IMR-90 (cell line): Measurements from ENCODE around the gene IGF2BP1. TPM values are rescaled to one million over a fixed set of nuclear protein-coding genes. Genes with fewer than 3 reads are reported as not detected.

Source experiments
- ATAC-seq: fragments of 200-7000 bp; cut with Tn5 transposase; 2 replicates; pipeline ENCODE4 v1.9.1; 2020; ENCODE audit warnings: low read depth, mild to moderate bottlenecking, moderate library complexity
- BruUV-seq: library from RNA; stranded (reverse); fragments of 400-500 nt; replicated peaks from 2 replicates; lab custom pipeline; 2021; lab: Mats Ljungman, UMichigan
- CTCF ChIA-PET: fragments of 300-600 bp; formaldehyde crosslinking; extraction: SDS; loops from one replicate; lab custom pipeline; 2021; ENCODE audit warnings: antibody characterized with exemption; lab: Yijun Ruan, JAX
- POLR2A ChIA-PET: fragments of 300-600 bp; sonication (Branson Sonifier 250); formaldehyde crosslinking; loops from one replicate; lab custom pipeline; 2022; ENCODE audit warnings: antibody characterized with exemption; ENCODE audit not compliant: unreplicated experiment; lab: Charles Lee
- DNase-seq: peaks from one replicate; pipeline ENCODE4 v3.0.0; 2013
- H2AFZ ChIP-seq: replicated peaks from 2 replicates; pipeline ENCODE3; 2013; ENCODE audit warnings: low read length, mild to moderate bottlenecking; ENCODE audit not compliant: poor library complexity
- H2AK5ac ChIP-seq: 2 replicates; pipeline ENCODE4 v1.6.1; 2013; ENCODE audit warnings: low read depth, low read length, inconsistent platforms
- H2AK9ac ChIP-seq: replicated peaks from 2 replicates; pipeline ENCODE3; 2013; ENCODE audit warnings: mild to moderate bottlenecking, low read depth, low read length, moderate library complexity; ENCODE audit not compliant: poor library complexity
- H2BK120ac ChIP-seq: 2 replicates; pipeline ENCODE4 v1.6.1; 2013; ENCODE audit warnings: low read depth, low read length, inconsistent platforms
- H2BK15ac ChIP-seq: 3 replicates; pipeline ENCODE4 v1.6.1; 2013; ENCODE audit warnings: low read depth, low read length, inconsistent platforms
- H2BK20ac ChIP-seq: 2 replicates; pipeline ENCODE4 v1.6.1; 2013; ENCODE audit warnings: low read depth, mild to moderate bottlenecking, inconsistent platforms, low read length, moderate library complexity
- H2BK5ac ChIP-seq: 2 replicates; pipeline ENCODE4 v1.6.1; 2013; ENCODE audit warnings: mild to moderate bottlenecking, low read depth, low read length, inconsistent platforms; ENCODE audit not compliant: poor library complexity, severe bottlenecking
- H3K14ac ChIP-seq: replicated peaks from 2 replicates; pipeline ENCODE4 v1.6.1; 2013; ENCODE audit warnings: low read depth, low read length, inconsistent platforms
- H3K18ac ChIP-seq: 2 replicates; pipeline ENCODE4 v1.6.1; 2013; ENCODE audit warnings: low read depth, low read length, control low read depth
- H3K23ac ChIP-seq: 2 replicates; pipeline ENCODE4 v1.6.1; 2013; ENCODE audit warnings: low read depth, low read length, inconsistent platforms
- H3K27ac ChIP-seq: 2 replicates; pipeline ENCODE4 v1.5.1; 2013; ENCODE audit warnings: mild to moderate bottlenecking, control low read depth, low read length; ENCODE audit not compliant: insufficient read depth
- H3K27me3 ChIP-seq: 2 replicates; pipeline ENCODE4 v1.6.1; 2013; ENCODE audit warnings: low read length; ENCODE audit not compliant: control insufficient read depth, insufficient read depth
- H3K36me3 ChIP-seq: 2 replicates; pipeline ENCODE4 v1.6.1; 2013; ENCODE audit warnings: low read length, mixed read lengths; ENCODE audit not compliant: control insufficient read depth, insufficient read depth
- H3K4ac ChIP-seq: 2 replicates; pipeline ENCODE4 v1.6.1; 2013; ENCODE audit warnings: low read depth, low read length, inconsistent platforms
- H3K4me1 ChIP-seq: 2 replicates; pipeline ENCODE4 v1.6.1; 2013; ENCODE audit warnings: low read length, mixed read lengths; ENCODE audit not compliant: control insufficient read depth, insufficient read depth
- H3K4me2 ChIP-seq: 2 replicates; pipeline ENCODE4 v1.6.1; 2013; ENCODE audit warnings: low read depth, mild to moderate bottlenecking, control low read depth, low read length, moderate library complexity
- H3K4me3 ChIP-seq: 2 replicates; pipeline ENCODE4 v1.5.1; 2013; ENCODE audit warnings: low read depth, mild to moderate bottlenecking, control low read depth, low read length, moderate library complexity; ENCODE audit not compliant: insufficient read depth
- H3K56ac ChIP-seq: 2 replicates; pipeline ENCODE4 v1.6.1; 2013; ENCODE audit warnings: low read length, inconsistent platforms; ENCODE audit not compliant: insufficient read depth; ENCODE audit errors: extremely low read depth
- H3K79me1 ChIP-seq, 2 experiments: 2 replicates each; pipeline ENCODE4 v1.6.1; 2013; ENCODE audit warnings: low read length in 2 of 2, inconsistent platforms in 1 of 2, low read depth in 1 of 2
- H3K9ac ChIP-seq: 2 replicates; pipeline ENCODE4 v1.6.1; 2013; ENCODE audit warnings: low read depth, low read length, control low read depth
- H3K9me1 ChIP-seq: 2 replicates; pipeline ENCODE4 v1.6.1; 2013; ENCODE audit warnings: low read length, inconsistent platforms; ENCODE audit not compliant: insufficient read depth
- H3K9me3 ChIP-seq: 2 replicates; pipeline ENCODE4 v1.6.1; 2013; ENCODE audit warnings: low read length; ENCODE audit not compliant: control insufficient read depth, insufficient read depth
- H4K20me1 ChIP-seq: 2 replicates; pipeline ENCODE4 v1.6.1; 2013; ENCODE audit warnings: low read length, inconsistent platforms; ENCODE audit not compliant: insufficient read depth
- H4K5ac ChIP-seq: 2 replicates; pipeline ENCODE4 v1.6.1; 2013; ENCODE audit warnings: mild to moderate bottlenecking, low read depth, low read length, control low read depth
- H4K8ac ChIP-seq, 2 experiments: 2 replicates each; pipeline ENCODE4 v1.6.1; 2013; ENCODE audit warnings: low read depth in 2 of 2, low read length in 2 of 2, control low read depth in 1 of 2, inconsistent platforms in 1 of 2
- H4K91ac ChIP-seq: 2 replicates; pipeline ENCODE4 v1.6.1; 2013; ENCODE audit warnings: low read depth, low read length, inconsistent platforms; ENCODE audit not compliant: insufficient read depth
- BHLHE40 ChIP-seq: fragments of 150-350 bp; IDR thresholded peaks from 2 replicates; pipeline ENCODE4 v1.6.1; 2016; ENCODE audit warnings: mild to moderate bottlenecking, low read depth, low read length
- CEBPB ChIP-seq: IDR thresholded peaks from 2 replicates; pipeline ENCODE4 v1.6.1; 2012; ENCODE audit warnings: low read depth, low read length, improper control_type of control experiment
- CHD1 ChIP-seq: IDR thresholded peaks from 2 replicates; pipeline ENCODE4 v1.6.1; 2012; ENCODE audit warnings: low read depth, low read length, improper control_type of control experiment
- FOS ChIP-seq: fragments of 150-350 bp; IDR thresholded peaks from 2 replicates; pipeline ENCODE4 v1.6.1; 2016; ENCODE audit warnings: low read depth, low read length
- MAFK ChIP-seq: IDR thresholded peaks from 2 replicates; pipeline ENCODE4 v1.6.1; 2012; ENCODE audit warnings: low read depth, low read length, improper control_type of control experiment
- MAZ ChIP-seq: IDR thresholded peaks from 2 replicates; pipeline ENCODE4 v1.6.1; 2012; ENCODE audit warnings: low read depth, mild to moderate bottlenecking, low read length, improper control_type of control experiment, moderate library complexity, borderline replicate concordance
- MXI1 ChIP-seq: IDR thresholded peaks from 2 replicates; pipeline ENCODE4 v1.6.1; 2012; ENCODE audit warnings: low read depth, mild to moderate bottlenecking, low read length, moderate library complexity, borderline replicate concordance
- NFE2L2 ChIP-seq: fragments of 150-350 bp; IDR thresholded peaks from 2 replicates; pipeline ENCODE4 v1.6.1; 2016; ENCODE audit warnings: low read depth, mild to moderate bottlenecking, low read length
- POLR2A ChIP-seq: IDR thresholded peaks from 2 replicates; pipeline ENCODE4 v1.6.1; 2012; ENCODE audit warnings: mild to moderate bottlenecking, low read depth, low read length
- RAD21 ChIP-seq: IDR thresholded peaks from 2 replicates; pipeline ENCODE4 v1.6.1; 2012; ENCODE audit warnings: low read length, improper control_type of control experiment
- RCOR1 ChIP-seq: IDR thresholded peaks from 2 replicates; pipeline ENCODE4 v1.6.1; 2012; ENCODE audit warnings: mild to moderate bottlenecking, low read length, improper control_type of control experiment; ENCODE audit not compliant: insufficient replicate concordance
- RFX5 ChIP-seq: IDR thresholded peaks from 2 replicates; pipeline ENCODE4 v1.8.0; 2012; ENCODE audit warnings: low read depth, mild to moderate bottlenecking, low read length, moderate library complexity
- SMC3 ChIP-seq: fragments of 150-350 bp; IDR thresholded peaks from 2 replicates; pipeline ENCODE4 v1.6.1; 2016; ENCODE audit warnings: low read depth, mild to moderate bottlenecking, antibody characterized with exemption, low read length, moderate library complexity
- WGBS, 2 experiments: methylation state at CpG; one replicate each; pipeline versions ENCODE4 v1.1.5 to v1.1.7; 2013; ENCODE audit warnings: missing lambda C conversion rate in 2 of 2; ENCODE audit not compliant: insufficient read length in 1 of 2; ENCODE audit errors: extremely low coverage in 2 of 2; 5-methylcytosine and 5-hydroxymethylcytosine counted together
- dilution Hi-C: fragments of 300-500 bp; cut with HindIII; formaldehyde crosslinking; loops from one replicate; pipeline ENCODE4 v1.14.3; 2018; ENCODE audit warnings: low sequenced_read_pairs; ENCODE audit not compliant: unreplicated experiment
- in situ Hi-C: fragments of 300-500 bp; cut with MboI; formaldehyde crosslinking; loops from 3 replicates; pipeline ENCODE4 v1.14.3; 2019; ENCODE audit warnings: low sequenced_read_pairs, inconsistent platforms, mixed read lengths
- intact Hi-C: fragments of 100-400 bp; cut with micrococcal nuclease; formaldehyde crosslinking; loops from 2 replicates; pipeline ENCODE4 v1.10.0; 2022
- polyA plus RNA-seq, 3 experiments: library from polyadenylated mRNA; depleted of rRNA; stranded (reverse); fragments of >200 nt; gene quantifications; 2 replicates each; pipeline ENCODE4 v1.2.3, GENCODE V29; 2012; ENCODE audit warnings: low replicate concordance in 1 of 3
- total RNA-seq: library from RNA; depleted of rRNA; stranded (reverse); fragments of >200 nt; gene quantifications from 2 replicates; pipeline ENCODE4 v1.2.3, GENCODE V29; 2012
- TF ChIP-seq, protein P1 (sequence below): fragments of 150-350 bp; IDR thresholded peaks from 2 replicates; pipeline ENCODE4 v1.6.1; 2017; ENCODE audit warnings: mild to moderate bottlenecking, antibody characterized with exemption, low read length, low read depth
- TF ChIP-seq, protein P2 (sequence below): conservative IDR thresholded peaks from 2 replicates; pipeline ENCODE4 v1.5.1; 2012; ENCODE audit warnings: mild to moderate bottlenecking, low read depth, low read length, improper control_type of control experiment
- TF ChIP-seq, protein P3 (sequence below): fragments of 150-350 bp; IDR thresholded peaks from 2 replicates; pipeline ENCODE4 v1.6.1; 2016; ENCODE audit warnings: low read depth, mild to moderate bottlenecking, low read length, moderate library complexity, borderline replicate concordance

The IGF2BP1 gene
- total and polyA plus RNA-seq, 2 of the 4 experiments (the other 2 are of a cell fraction): 10.2 to 13.1 TPM

DNA sequence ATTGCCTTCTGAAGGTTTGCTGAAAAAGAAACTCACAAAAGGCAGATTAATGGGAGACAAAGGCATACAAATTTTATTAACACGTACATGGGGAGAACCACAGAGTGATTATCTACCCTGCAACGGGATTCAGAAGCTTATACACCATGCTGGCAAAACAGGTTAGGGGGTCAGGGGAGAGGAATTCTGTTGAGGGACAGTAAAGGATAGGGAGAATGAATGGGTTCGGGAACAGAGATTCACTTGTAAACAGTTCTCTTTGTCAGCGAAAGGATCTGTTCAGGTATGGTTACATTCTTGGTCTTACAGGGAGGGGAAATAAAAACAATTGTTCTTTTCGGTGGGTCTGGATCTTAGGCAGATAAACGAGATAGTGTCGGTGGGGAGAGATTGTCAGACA, 81.1 kb downstream of the IGF2BP1 start:
- in situ Hi-C loops: no loop called here
- no peak for TF ChIP-seq CHD1
- TF ChIP-seq SMC3: no peak
- TF ChIP-seq RFX5: no peak
- TF ChIP-seq MXI1: no peak
- no peak for TF ChIP-seq POLR2A
- TF ChIP-seq RCOR1: no peak
- no peak for TF ChIP-seq RAD21
- TF ChIP-seq, protein P1, sequence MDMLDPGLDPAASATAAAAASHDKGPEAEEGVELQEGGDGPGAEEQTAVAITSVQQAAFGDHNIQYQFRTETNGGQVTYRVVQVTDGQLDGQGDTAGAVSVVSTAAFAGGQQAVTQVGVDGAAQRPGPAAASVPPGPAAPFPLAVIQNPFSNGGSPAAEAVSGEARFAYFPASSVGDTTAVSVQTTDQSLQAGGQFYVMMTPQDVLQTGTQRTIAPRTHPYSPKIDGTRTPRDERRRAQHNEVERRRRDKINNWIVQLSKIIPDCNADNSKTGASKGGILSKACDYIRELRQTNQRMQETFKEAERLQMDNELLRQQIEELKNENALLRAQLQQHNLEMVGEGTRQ: no peak
- TF ChIP-seq, protein P2, sequence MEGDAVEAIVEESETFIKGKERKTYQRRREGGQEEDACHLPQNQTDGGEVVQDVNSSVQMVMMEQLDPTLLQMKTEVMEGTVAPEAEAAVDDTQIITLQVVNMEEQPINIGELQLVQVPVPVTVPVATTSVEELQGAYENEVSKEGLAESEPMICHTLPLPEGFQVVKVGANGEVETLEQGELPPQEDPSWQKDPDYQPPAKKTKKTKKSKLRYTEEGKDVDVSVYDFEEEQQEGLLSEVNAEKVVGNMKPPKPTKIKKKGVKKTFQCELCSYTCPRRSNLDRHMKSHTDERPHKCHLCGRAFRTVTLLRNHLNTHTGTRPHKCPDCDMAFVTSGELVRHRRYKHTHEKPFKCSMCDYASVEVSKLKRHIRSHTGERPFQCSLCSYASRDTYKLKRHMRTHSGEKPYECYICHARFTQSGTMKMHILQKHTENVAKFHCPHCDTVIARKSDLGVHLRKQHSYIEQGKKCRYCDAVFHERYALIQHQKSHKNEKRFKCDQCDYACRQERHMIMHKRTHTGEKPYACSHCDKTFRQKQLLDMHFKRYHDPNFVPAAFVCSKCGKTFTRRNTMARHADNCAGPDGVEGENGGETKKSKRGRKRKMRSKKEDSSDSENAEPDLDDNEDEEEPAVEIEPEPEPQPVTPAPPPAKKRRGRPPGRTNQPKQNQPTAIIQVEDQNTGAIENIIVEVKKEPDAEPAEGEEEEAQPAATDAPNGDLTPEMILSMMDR: no peak
- TF ChIP-seq BHLHE40: no peak
- TF ChIP-seq MAFK: no peak
- no peak for TF ChIP-seq CEBPB
- TF ChIP-seq, protein P3, sequence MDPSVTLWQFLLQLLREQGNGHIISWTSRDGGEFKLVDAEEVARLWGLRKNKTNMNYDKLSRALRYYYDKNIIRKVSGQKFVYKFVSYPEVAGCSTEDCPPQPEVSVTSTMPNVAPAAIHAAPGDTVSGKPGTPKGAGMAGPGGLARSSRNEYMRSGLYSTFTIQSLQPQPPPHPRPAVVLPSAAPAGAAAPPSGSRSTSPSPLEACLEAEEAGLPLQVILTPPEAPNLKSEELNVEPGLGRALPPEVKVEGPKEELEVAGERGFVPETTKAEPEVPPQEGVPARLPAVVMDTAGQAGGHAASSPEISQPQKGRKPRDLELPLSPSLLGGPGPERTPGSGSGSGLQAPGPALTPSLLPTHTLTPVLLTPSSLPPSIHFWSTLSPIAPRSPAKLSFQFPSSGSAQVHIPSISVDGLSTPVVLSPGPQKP: no peak
- no peak for TF ChIP-seq FOS
- no peak for TF ChIP-seq MAZ
- no peak for TF ChIP-seq NFE2L2
- Histone ChIP-seq H2BK120ac (peak overlapping the region; percentile 66; the same call in 1 of the 2 replicates), H2BK15ac (0 out of 3 replicates have a peak overlapping the region, but pooled peaks have one; percentile 54), H3K79me1 (no peaks in the 10 kb centered on the region), H3K14ac (no peak overlapping the region; the same call in 1 of the 2 replicates), H3K4me2 (no peak overlapping the region), H3K27ac (no peak overlapping the region), H2AK5ac (no peak overlapping the region), H4K8ac (no peak overlapping the region; a peak in 1 of 4 replicates), H2AFZ (no peak overlapping the region), H2BK20ac (peak overlapping the region; percentile 52; the same call in 1 of the 2 replicates), H3K9ac (no peak overlapping the region), H4K20me1 (no peaks in the 10 kb centered on the region), H4K5ac (no peak overlapping the region), H3K4ac (peak overlapping the region; percentile 30; the same call in 1 of the 2 replicates), H4K91ac (0 out of 2 replicates have a peak overlapping the region, but pooled peaks have one; percentile 53), H3K23ac (no peak overlapping the region), H3K4me1 (peaks cover 12% of the 10 kb centered on the region), H3K4me3 (no peak overlapping the region), H3K56ac (no peak overlapping the region), H2BK5ac (no peak overlapping the region), H3K36me3 (no peaks in the 10 kb centered on the region), H3K18ac (peak overlapping the region; percentile 17; the same call in 1 of the 2 replicates), H3K27me3 (peaks cover 5% of the 10 kb centered on the region), H3K9me1 (peaks cover 7% of the 10 kb centered on the region), H3K9me3 (0 out of 2 replicates have a peak, but pooled peaks cover 2% of the 10 kb centered on the region), H2AK9ac (no peak overlapping the region)
- WGBS, 2 experiments: 91% methylated on average over 2 of the region's 7 CpGs; no CpG with 5 or more reads in 1 of the 2 experiments
- intact Hi-C loops: no loop called here
- DNase-seq: no peak
- dilution Hi-C loops: no loop called here
- CTCF ChIA-PET: no interaction called here
- POLR2A ChIA-PET: no interaction called here
- ATAC-seq: no peak
- no TSS peak for BruUV-seq
